Neutrophil (primary cell): ENCODE measurements around the gene CLCF1.

Experiments
- H3K27ac ChIP-seq: fragments of 200-600 bp; sonication (generic); 2 replicates; pipeline ENCODE4 v1.5.1; 2016; ENCODE audit warnings: mild to moderate bottlenecking, moderate library complexity
- H3K27me3 ChIP-seq: fragments of 200-600 bp; sonication (generic); 2 replicates; pipeline ENCODE4 v1.6.0; 2016; ENCODE audit warnings: mild to moderate bottlenecking
- H3K36me3 ChIP-seq: fragments of 200-600 bp; sonication (generic); 2 replicates; pipeline ENCODE4 v1.5.1; 2017
- H3K4me1 ChIP-seq, 2 experiments: fragments of 200-600 bp in 1 of 2; sonication (generic) in 1 of 2; 1 replicate in 1 of 2; 2 replicates in 1 of 2; pipeline versions ENCODE4 v1.5.1 to v1.6.1; 2013 to 2016; ENCODE audit warnings: low read depth in 1 of 2, low read length in 1 of 2, mild to moderate bottlenecking in 1 of 2, moderate library complexity in 1 of 2; ENCODE audit not compliant: control insufficient read depth in 1 of 2, insufficient read depth in 1 of 2
- H3K4me3 ChIP-seq, 2 experiments: fragments of 200-600 bp in 1 of 2; sonication (generic) in 1 of 2; 1 replicate in 1 of 2; 2 replicates in 1 of 2; pipeline ENCODE4 v1.5.1; 2013 to 2016; ENCODE audit warnings: low read depth in 1 of 2, low read length in 1 of 2, mild to moderate bottlenecking in 1 of 2, moderate library complexity in 1 of 2
- H3K9me3 ChIP-seq: fragments of 200-600 bp; sonication (generic); 2 replicates; pipeline ENCODE4 v1.5.1; 2016
- TF ChIP-seq, protein P1 (sequence below): fragments of 200-600 bp; sonication (generic); IDR thresholded peaks from 2 replicates; pipeline ENCODE4 v1.5.1; 2016; ENCODE audit warnings: antibody characterized with exemption

CLCF1 gene

DNA sequence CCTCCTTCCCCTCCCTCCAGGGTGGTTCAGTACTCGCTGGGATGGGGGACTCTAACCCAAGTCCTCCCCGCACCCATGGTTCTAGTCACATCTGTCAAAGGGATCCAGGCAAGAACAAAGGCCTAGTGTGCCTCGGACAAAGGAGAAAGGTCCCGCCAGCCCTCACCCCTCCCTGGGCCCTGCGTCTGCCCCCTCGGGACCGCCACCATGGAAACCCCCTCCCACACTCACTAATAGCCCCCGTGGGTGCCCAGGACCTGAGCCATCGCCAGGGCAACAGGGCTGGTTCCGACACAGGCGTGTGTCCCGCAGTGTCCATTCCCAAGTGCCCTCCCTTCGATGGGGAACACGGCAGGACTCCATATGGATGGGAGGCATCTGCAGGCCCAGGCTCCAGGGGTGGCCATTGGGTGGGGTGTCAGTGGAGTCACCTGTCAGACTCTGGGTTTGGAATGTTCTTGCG, 37.0 kb upstream of the CLCF1 start:
- Histone ChIP-seq H3K36me3 (peaks cover 58% of the 10 kb centered on the region), H3K9me3 (no peaks in the 10 kb centered on the region), H3K27ac (peak overlapping the region; percentile 98), H3K4me1 (peaks cover 54 to 59% of the 10 kb centered on the region in 2 experiments), H3K4me3 (no peak overlapping the region), H3K27me3 (peaks cover 31% of the 10 kb centered on the region)
- TF ChIP-seq, protein P1, sequence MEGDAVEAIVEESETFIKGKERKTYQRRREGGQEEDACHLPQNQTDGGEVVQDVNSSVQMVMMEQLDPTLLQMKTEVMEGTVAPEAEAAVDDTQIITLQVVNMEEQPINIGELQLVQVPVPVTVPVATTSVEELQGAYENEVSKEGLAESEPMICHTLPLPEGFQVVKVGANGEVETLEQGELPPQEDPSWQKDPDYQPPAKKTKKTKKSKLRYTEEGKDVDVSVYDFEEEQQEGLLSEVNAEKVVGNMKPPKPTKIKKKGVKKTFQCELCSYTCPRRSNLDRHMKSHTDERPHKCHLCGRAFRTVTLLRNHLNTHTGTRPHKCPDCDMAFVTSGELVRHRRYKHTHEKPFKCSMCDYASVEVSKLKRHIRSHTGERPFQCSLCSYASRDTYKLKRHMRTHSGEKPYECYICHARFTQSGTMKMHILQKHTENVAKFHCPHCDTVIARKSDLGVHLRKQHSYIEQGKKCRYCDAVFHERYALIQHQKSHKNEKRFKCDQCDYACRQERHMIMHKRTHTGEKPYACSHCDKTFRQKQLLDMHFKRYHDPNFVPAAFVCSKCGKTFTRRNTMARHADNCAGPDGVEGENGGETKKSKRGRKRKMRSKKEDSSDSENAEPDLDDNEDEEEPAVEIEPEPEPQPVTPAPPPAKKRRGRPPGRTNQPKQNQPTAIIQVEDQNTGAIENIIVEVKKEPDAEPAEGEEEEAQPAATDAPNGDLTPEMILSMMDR: no peak

DNA sequence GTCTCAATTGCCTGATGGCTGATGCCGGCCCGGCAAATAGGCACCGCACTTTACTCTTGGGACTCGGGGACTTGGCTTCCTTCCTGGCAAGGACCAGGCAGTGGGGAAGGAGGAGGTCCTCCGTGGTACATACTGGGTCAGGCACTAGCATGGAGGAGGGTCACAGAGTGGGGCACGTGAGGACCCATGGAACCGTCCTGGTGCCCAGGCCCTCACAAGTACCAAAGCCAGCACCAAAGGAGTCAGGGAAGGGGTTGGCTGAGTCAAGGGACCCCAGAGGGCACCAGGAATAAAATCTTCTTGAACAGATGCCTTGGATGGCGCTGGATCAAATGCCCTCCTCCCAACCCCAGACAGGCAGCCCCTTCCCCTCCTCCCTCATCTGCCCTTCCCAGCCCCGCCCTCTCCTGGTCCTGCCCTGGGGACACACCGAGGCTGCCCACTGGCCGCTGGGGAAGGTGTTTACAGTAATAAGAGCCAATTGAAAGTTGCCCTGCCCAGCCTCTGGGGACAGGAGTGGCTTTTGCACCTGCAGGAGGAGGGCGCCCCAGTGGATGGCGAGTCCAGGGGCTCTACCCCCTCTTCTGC, 36.5 kb upstream of the CLCF1 start:
- Histone ChIP-seq H3K4me3 (peak overlapping the region; percentile 7 to 53), H3K27me3 (peaks cover 26% of the 10 kb centered on the region), H3K4me1 (peaks cover 59 to 60% of the 10 kb centered on the region in 2 experiments), H3K36me3 (peaks cover 63% of the 10 kb centered on the region), H3K27ac (peak overlapping the region; percentile 98), H3K9me3 (no peaks in the 10 kb centered on the region)
- TF ChIP-seq, protein P1: no peak

DNA sequence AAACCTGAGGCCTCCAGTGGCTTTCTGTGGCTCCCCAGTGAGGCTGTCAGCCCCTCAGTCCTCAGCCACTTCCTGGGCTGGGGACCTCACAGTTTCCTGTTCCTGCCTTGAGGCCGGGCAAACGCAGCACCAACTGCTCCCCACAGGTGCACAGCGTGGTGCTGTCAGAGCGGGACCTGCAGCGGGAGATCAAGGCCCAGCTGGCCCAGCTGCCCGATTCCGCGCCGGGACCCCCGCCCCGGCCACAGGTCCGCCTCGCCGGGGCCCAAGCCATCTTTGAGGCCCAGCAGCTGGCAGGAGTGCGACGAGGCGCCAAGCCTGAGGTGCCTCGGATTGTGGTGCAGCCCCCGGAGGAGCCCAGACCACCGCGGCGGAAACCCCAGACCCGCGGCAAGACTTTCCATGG, 35.9 kb upstream of the CLCF1 start:
- Histone ChIP-seq H3K36me3 (peaks cover 64% of the 10 kb centered on the region), H3K9me3 (no peaks in the 10 kb centered on the region), H3K4me3 (peak overlapping the region; percentile 7 to 53), H3K27ac (peak overlapping the region; percentile 98), H3K4me1 (peaks cover 64 to 66% of the 10 kb centered on the region in 2 experiments), H3K27me3 (peaks cover 20% of the 10 kb centered on the region)
- TF ChIP-seq, protein P1: no peak

DNA sequence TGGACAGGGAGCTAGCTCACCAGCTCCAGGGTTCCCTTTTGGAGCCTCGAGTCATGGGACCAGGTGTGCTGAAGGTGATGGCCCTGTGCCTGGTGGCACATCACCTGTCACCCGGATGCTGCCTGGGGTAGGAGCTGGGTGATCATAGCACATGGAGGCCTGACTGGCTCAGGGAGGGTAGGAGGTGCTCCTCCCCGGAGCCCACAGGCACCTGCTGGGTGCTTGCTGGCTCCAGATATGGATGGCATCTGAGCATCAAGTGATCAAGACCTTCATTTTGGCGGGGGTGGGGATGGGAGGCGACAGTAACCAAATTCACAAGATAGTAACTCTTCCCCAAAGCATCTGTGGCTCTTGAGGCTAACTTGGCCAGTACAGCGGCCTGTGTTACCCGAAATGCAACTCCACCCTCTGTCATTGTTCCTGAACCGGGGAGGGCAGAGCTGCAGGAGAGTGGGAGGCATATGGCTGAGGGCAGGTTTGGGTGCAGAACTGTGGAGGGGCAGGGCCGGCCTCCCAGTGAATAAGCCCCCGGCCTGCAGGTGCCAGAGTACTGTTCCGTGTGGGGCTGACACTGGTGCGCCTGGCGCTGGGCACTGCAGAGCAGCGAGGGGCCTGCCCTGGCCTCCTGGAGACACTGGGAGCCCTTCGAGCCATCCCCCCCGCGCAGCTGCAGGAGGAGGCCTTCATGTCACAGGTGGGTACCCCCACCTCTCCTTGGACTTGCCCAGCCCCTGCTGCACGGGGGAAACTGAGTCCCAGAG, 35.2 kb upstream of the CLCF1 start:
- H3K4me1 ChIP-seq: peaks cover 65 to 68% of the 10 kb centered on the region in 2 experiments

DNA sequence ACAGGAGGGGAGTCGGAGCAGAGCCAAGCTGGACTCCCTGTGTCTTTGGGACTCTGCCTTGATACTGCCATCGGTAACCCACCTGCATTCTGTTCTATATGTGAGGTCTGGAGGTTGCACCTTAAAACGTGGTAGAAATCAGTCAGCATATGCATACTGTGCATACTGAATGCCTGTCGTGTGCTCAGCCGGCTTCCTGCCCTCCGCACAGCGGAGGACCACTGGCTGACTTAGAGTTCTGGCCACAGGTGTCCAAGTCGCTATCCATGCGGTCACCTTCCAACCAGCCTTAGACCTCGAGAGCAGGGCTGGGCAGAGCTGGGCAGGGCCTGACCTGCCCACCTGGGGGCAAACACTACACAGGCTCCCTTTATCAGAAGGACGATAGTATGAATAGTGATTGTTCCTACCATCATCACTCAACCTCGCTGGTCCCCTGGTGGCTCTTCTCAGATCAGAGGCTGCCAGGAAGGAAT, 34.3 kb upstream of the CLCF1 start:
- Histone ChIP-seq H3K9me3 (no peaks in the 10 kb centered on the region), H3K27me3 (peaks cover 4% of the 10 kb centered on the region), H3K27ac (peak overlapping the region; percentile 98), H3K4me3 (no peak overlapping the region), H3K4me1 (peaks cover 74 to 76% of the 10 kb centered on the region in 2 experiments), H3K36me3 (peaks cover 64% of the 10 kb centered on the region)
- TF ChIP-seq, protein P1: no peak

More for the DNA sequence above, 35.2 kb upstream of the CLCF1 start:
- peaks cover 64% of the 10 kb centered on the region for H3K36me3 ChIP-seq
- TF ChIP-seq, protein P1: no peak
- peak overlapping the region; percentile 98 for H3K27ac ChIP-seq
- H3K4me3 ChIP-seq: peak overlapping the region; percentile 7 to 53
- H3K9me3 ChIP-seq: no peaks in the 10 kb centered on the region
- peaks cover 13% of the 10 kb centered on the region for H3K27me3 ChIP-seq
